ENCODE results near the gene SIGLEC15. TPM values are rescaled to one million over a fixed set of nuclear protein-coding genes. Genes with fewer than 3 reads are reported as not detected.
"Not testable (repeated sequence)": the region's sequence is repeated elsewhere in the genome, so short reads cannot be mapped to it uniquely, and the experiment has no call there.

SIGLEC15 gene
- total RNA-seq, 1 donor from 2014 or later, result 0.85 TPM

- peaks cover 9% of the 10 kb centered on the region for H3K36me3 Mint-ChIP-seq (ENCODE audit: low read depth)
Measured at GRCh38 chr18:45806226-45806625, 19.2 kb upstream of the SIGLEC15 start.

DNA sequence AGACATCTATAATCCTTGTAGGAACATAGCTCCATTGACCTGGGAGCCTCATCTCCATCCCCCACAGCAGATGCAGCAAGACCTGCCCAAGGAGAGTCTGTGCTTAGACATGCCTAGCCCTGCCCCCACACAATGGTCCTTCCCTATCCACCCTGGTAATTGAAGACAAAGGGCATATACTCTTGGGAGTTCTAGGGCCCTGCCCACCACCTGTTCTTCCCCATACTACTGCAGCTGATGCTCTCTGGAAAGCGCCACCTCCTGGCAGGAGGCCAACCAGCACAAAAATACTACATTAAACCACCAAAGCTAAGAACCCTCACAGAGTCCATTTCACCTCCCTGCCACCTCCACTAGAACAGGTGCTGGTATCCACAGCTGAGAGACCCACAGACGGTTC, 18.3 kb upstream of the SIGLEC15 start:
- H3K4me3 Mint-ChIP-seq (ENCODE audit: unreplicated experiment); DNase-seq (ENCODE audit: low spot score); H3K27me3 Mint-ChIP-seq (ENCODE audit: low read depth); H3K36me3 Mint-ChIP-seq (ENCODE audit: low read depth): not testable (repeated sequence)
- Mint-ChIP-seq H3K27ac (ENCODE audit: unreplicated experiment) (peak overlapping the region; percentile 64), H3K9me3 (ENCODE audit: low read depth) (peaks cover 18% of the 10 kb centered on the region), H3K4me1 (ENCODE audit: low read depth) (peaks cover 32% of the 10 kb centered on the region)
- TF ChIP-seq, protein P1, sequence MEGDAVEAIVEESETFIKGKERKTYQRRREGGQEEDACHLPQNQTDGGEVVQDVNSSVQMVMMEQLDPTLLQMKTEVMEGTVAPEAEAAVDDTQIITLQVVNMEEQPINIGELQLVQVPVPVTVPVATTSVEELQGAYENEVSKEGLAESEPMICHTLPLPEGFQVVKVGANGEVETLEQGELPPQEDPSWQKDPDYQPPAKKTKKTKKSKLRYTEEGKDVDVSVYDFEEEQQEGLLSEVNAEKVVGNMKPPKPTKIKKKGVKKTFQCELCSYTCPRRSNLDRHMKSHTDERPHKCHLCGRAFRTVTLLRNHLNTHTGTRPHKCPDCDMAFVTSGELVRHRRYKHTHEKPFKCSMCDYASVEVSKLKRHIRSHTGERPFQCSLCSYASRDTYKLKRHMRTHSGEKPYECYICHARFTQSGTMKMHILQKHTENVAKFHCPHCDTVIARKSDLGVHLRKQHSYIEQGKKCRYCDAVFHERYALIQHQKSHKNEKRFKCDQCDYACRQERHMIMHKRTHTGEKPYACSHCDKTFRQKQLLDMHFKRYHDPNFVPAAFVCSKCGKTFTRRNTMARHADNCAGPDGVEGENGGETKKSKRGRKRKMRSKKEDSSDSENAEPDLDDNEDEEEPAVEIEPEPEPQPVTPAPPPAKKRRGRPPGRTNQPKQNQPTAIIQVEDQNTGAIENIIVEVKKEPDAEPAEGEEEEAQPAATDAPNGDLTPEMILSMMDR (IDR thresholded peaks at IDR 0.05), result peak; percentile 31

More at GRCh38 chr18:45806226-45806625, 19.2 kb upstream of the SIGLEC15 start:
- TF ChIP-seq, protein P1 (IDR thresholded peaks at IDR 0.05), result no peak
- Mint-ChIP-seq H3K4me1 (ENCODE audit: low read depth) (peaks cover 41% of the 10 kb centered on the region), H3K27me3 (ENCODE audit: low read depth) (no peaks in the 10 kb centered on the region), H3K27ac (ENCODE audit: unreplicated experiment) (peak overlapping the region; percentile 92), H3K4me3 (ENCODE audit: unreplicated experiment) (no peak overlapping the region), H3K9me3 (ENCODE audit: low read depth) (peaks cover 18% of the 10 kb centered on the region)
- no peak for DNase-seq (ENCODE audit: low spot score)

DNA sequence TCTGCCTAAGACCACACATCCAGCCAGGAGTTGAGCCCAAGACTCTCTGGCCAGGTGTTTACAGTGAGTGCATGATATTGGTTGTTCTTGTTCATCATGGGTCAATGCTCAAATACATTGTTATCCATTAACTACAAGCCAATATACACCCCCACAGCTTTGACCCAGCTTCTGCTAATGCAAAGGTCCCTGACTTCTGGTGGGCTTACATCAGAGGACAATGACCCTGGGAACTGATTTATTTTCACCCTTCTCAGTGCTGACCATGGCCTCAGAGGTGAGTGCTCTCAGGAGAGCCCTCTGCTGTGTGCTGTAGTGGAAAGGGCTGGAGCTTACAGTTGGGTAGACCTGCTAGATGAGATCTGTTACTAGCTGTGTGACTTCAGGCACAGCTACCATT, 10.7 kb upstream of the SIGLEC15 start:
- H3K36me3 Mint-ChIP-seq (ENCODE audit: low read depth); H3K4me1 Mint-ChIP-seq (ENCODE audit: low read depth); H3K27ac Mint-ChIP-seq (ENCODE audit: unreplicated experiment); H3K27me3 Mint-ChIP-seq (ENCODE audit: low read depth); DNase-seq (ENCODE audit: low spot score); H3K4me3 Mint-ChIP-seq (ENCODE audit: unreplicated experiment); H3K9me3 Mint-ChIP-seq (ENCODE audit: low read depth): not testable (repeated sequence)

DNA sequence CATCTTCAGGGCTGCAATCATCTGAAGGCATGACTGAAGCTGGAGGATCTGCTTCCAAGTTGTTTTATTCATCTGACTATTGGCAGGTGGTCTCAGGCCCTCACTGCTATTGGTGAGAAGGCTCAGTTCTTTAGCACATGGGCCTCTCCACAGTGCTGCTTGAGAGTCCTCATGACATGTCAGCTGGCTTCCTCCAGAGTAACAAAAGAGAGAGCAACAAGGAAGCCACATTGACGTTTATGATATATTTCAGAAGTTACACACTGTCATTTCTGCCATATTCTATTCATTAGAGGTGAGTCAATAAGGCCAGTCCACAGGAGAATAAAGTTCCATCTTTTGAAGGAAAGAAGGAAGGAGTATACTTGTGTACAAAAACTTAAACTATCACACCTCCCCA, 7.9 kb upstream of the SIGLEC15 start:
- Mint-ChIP-seq H3K4me3 (ENCODE audit: unreplicated experiment) (no peak overlapping the region), H3K27ac (ENCODE audit: unreplicated experiment) (no peak overlapping the region), H3K36me3 (ENCODE audit: low read depth) (peaks cover 2% of the 10 kb centered on the region), H3K27me3 (ENCODE audit: low read depth) (no peaks in the 10 kb centered on the region), H3K4me1 (ENCODE audit: low read depth) (no peaks in the 10 kb centered on the region), H3K9me3 (ENCODE audit: low read depth) (peaks cover 6% of the 10 kb centered on the region)
- no peak for DNase-seq (ENCODE audit: low spot score)
- TF ChIP-seq, protein P1 (IDR thresholded peaks at IDR 0.05), result no peak

- H3K9me3 Mint-ChIP-seq (ENCODE audit: low read depth); DNase-seq (ENCODE audit: low spot score); H3K36me3 Mint-ChIP-seq (ENCODE audit: low read depth); H3K27ac Mint-ChIP-seq (ENCODE audit: unreplicated experiment); H3K27me3 Mint-ChIP-seq (ENCODE audit: low read depth); H3K4me3 Mint-ChIP-seq (ENCODE audit: unreplicated experiment); H3K4me1 Mint-ChIP-seq (ENCODE audit: low read depth): not testable (repeated sequence)
Measured at GRCh38 chr18:45818765-45819164, 6.7 kb upstream of the SIGLEC15 start.

GRCh38 chr18:45820106-45820745, 5.2 kb upstream of the SIGLEC15 start:
- peaks cover 2% of the 10 kb centered on the region for H3K36me3 Mint-ChIP-seq (ENCODE audit: low read depth)
- DNase-seq (ENCODE audit: low spot score), result no peak
- TF ChIP-seq, protein P1 (IDR thresholded peaks at IDR 0.05), result no peak
- H3K4me1 Mint-ChIP-seq (ENCODE audit: low read depth), result no peaks in the 10 kb centered on the region
- H3K27ac Mint-ChIP-seq (ENCODE audit: unreplicated experiment), result no peak overlapping the region
- peaks cover 6% of the 10 kb centered on the region for H3K9me3 Mint-ChIP-seq (ENCODE audit: low read depth)
- H3K4me3 Mint-ChIP-seq (ENCODE audit: unreplicated experiment), result no peak overlapping the region
- H3K27me3 Mint-ChIP-seq (ENCODE audit: low read depth), result no peaks in the 10 kb centered on the region
